K562 (cell line): ENCODE measurements around the gene REPS1. TPM values are rescaled to one million over a fixed set of nuclear protein-coding genes. Genes with fewer than 3 reads are reported as not detected.
"Not testable (repeated sequence)": the region's sequence is repeated elsewhere in the genome, so short reads cannot be mapped to it uniquely, and the experiment has no call there.

Experiments
- ATAC-seq: fragments of 200-7000 bp; cut with Tn5 transposase; 3 replicates; pipeline ENCODE4 v1.9.1; 2020; ENCODE audit warnings: moderate library complexity
- BruUV-seq: library from RNA; stranded (reverse); fragments of 400-500 nt; replicated peaks from 2 replicates; lab custom pipeline; 2021; lab: Mats Ljungman, UMichigan
- CTCF ChIA-PET: fragments of 300-600 bp; formaldehyde crosslinking; extraction: SDS; loops from one replicate; lab custom pipeline; 2021; ENCODE audit warnings: low intra/inter-chr PET ratio; lab: Yijun Ruan, JAX
- POLR2A ChIA-PET: fragments of 300-600, 350-650 bp; sonication (Branson Sonifier 250); formaldehyde crosslinking; extraction: SDS; loops from one replicate; lab custom pipeline; 2021; ENCODE audit warnings: antibody characterized with exemption, inconsistent platforms; lab: Yijun Ruan, JAX
- DNase-seq, 4 experiments: peaks; one replicate each; pipeline versions ENCODE4 v3.0.0 to v3.0.0-alpha.2; 2011 to 2018; ENCODE audit warnings: low spot score in 3 of 4, mixed read lengths in 3 of 4; ENCODE audit errors: extremely low read depth in 1 of 4
- FAIRE-seq: peaks from 2 replicates; lab custom pipeline; 2011; peaks lifted over from hg19 to GRCh38; lab: Jason Lieb, UNC
- H2AFZ ChIP-seq: 2 replicates; pipeline ENCODE4 v1.6.0; 2011; ENCODE audit warnings: low read depth, low read length, control low read depth, inconsistent platforms
- H3K27ac ChIP-seq: fragments of 200-600 bp; 3 replicates; pipeline ENCODE4 v1.8.0; 2011; ENCODE audit warnings: low read depth, mild to moderate bottlenecking, control low read depth, inconsistent platforms, low read length, moderate library complexity, mixed read lengths; ENCODE audit errors: extremely low read depth
- H3K27me3 ChIP-seq, 2 experiments: fragments of 300-600 bp in 1 of 2; 2 replicates in 1 of 2; 3 replicates in 1 of 2; pipeline versions ENCODE4 v1.6.0 to v1.8.0; 2011; ENCODE audit warnings: inconsistent platforms in 2 of 2, low read length in 2 of 2, mild to moderate bottlenecking in 1 of 2, mixed read lengths in 1 of 2, moderate library complexity in 1 of 2; ENCODE audit not compliant: control insufficient read depth in 2 of 2, insufficient read depth in 2 of 2
- H3K36me3 ChIP-seq: fragments of 300-600 bp; 3 replicates; pipeline ENCODE4 v1.8.0; 2011; ENCODE audit warnings: mild to moderate bottlenecking, low read length, inconsistent platforms; ENCODE audit not compliant: control insufficient read depth, insufficient read depth
- H3K4me1 ChIP-seq, 2 experiments: fragments of 200-600 bp in 1 of 2; replicated peaks in 1 of 2; 2 replicates in 1 of 2; 3 replicates in 1 of 2; pipeline versions ENCODE4 v1.5.1 to v1.8.0; 2011; ENCODE audit warnings: inconsistent platforms in 2 of 2, low read length in 2 of 2, mild to moderate bottlenecking in 1 of 2, mixed read lengths in 1 of 2, moderate library complexity in 1 of 2; ENCODE audit not compliant: control insufficient read depth in 2 of 2, insufficient read depth in 2 of 2
- H3K4me2 ChIP-seq: 2 replicates; pipeline ENCODE4 v1.6.1; 2011; ENCODE audit warnings: low read length, control low read depth, inconsistent platforms, mixed read lengths; ENCODE audit not compliant: insufficient read depth
- H3K4me3 ChIP-seq: fragments of 200-600 bp; sonication (generic), shearing (Covaris generic); 2 replicates; pipeline ENCODE4 v1.5.1; 2016; ENCODE audit warnings: control low read depth, inconsistent platforms
- H3K79me2 ChIP-seq: fragments of 200-600 bp; 3 replicates; pipeline ENCODE4 v1.8.0; 2011; ENCODE audit warnings: low read length, inconsistent platforms; ENCODE audit not compliant: control insufficient read depth, insufficient read depth
- H3K9ac ChIP-seq, 2 experiments: 2 replicates each; pipeline versions ENCODE4 v1.6.0 to v1.6.1; 2011; ENCODE audit warnings: low read depth in 2 of 2, low read length in 2 of 2, control low read depth in 1 of 2, inconsistent platforms in 1 of 2, mild to moderate bottlenecking in 1 of 2, mixed read lengths in 1 of 2; ENCODE audit not compliant: insufficient read depth in 1 of 2
- H3K9me1 ChIP-seq: one replicate; pipeline ENCODE4 v1.6.0; 2011; ENCODE audit warnings: inconsistent platforms, mild to moderate bottlenecking, low read length, moderate library complexity; ENCODE audit not compliant: control insufficient read depth, insufficient read depth
- H3K9me3 ChIP-seq: replicated peaks from 2 replicates; pipeline ENCODE4 v1.5.1; 2011; ENCODE audit warnings: low read depth, low read length, inconsistent platforms; ENCODE audit not compliant: control insufficient read depth, insufficient read depth
- H4K20me1 ChIP-seq: replicated peaks from 2 replicates; pipeline ENCODE4 v1.6.1; 2011; ENCODE audit warnings: low read length, inconsistent platforms, mixed read lengths; ENCODE audit not compliant: control insufficient read depth, insufficient read depth
- NCOA6 ChIP-seq: fragments of 450-650 bp; IDR thresholded peaks from 2 replicates; pipeline ENCODE4 v1.6.1; 2017; ENCODE audit warnings: mild to moderate bottlenecking
- ZNF766 ChIP-seq: fragments of 200-800 bp; sonication (Bioruptor generic); conservative IDR thresholded peaks from 2 replicates; pipeline ENCODE4 v1.6.1; 2016; ENCODE audit warnings: missing genetic modification characterization, missing compliant biosample characterization
- WGBS: fragments of 100-300 bp; shearing (Covaris generic); methylation state at CpG from one replicate; pipeline ENCODE4 v1.1.6; 2016; ENCODE audit warnings: low coverage, mixed read lengths; ENCODE audit not compliant: insufficient coverage; ENCODE audit errors: missing lambda C conversion rate; 5-methylcytosine and 5-hydroxymethylcytosine counted together
- in situ Hi-C: fragments of 300-500 bp; cut with MboI; formaldehyde crosslinking; loops from 4 replicates; pipeline ENCODE4 v1.15.0; 2018; ENCODE audit warnings: inconsistent platforms, mixed read lengths
- intact Hi-C: fragments of 100-400 bp; cut with micrococcal nuclease; formaldehyde crosslinking; loops from 2 replicates; pipeline ENCODE4 v1.14.2; 2022
- polyA plus RNA-seq, 8 experiments: library from polyadenylated mRNA; depleted of rRNA in 4 of 8; stranded (reverse) in 5 of 8; unstranded in 3 of 8; fragments of >200 nt; fragmentation: Nextera tagmentation in 2 of 8; fragmentation: Illumina TruSeq in 1 of 8; extraction: Ambion mirVana in 2 of 8; extraction: Trizol in 1 of 8; gene quantifications; 2 replicates each; pipeline versions ENCODE4 v1.2.1 to v1.2.3, GENCODE V29; 2011 to 2014; ENCODE audit warnings: inconsistent platforms in 1 of 8, missing spikeins in 1 of 8
- total RNA-seq, 7 experiments: library from RNA; depleted of rRNA in 6 of 7; stranded (reverse); fragments of >200 nt in 6 of 7; fragmentation: Illumina TruSeq in 2 of 7; extraction: Trizol in 2 of 7; gene quantifications; 2 replicates each; pipeline versions ENCODE4 v1.2.1 to v1.2.3, GENCODE V29; 2011 to 2021; ENCODE audit warnings: low replicate concordance in 1 of 7

Gene REPS1
- total and polyA plus RNA-seq, 9 of the 15 experiments (the other 6 are each of a cell fraction or from before 2014, with no cell fraction given), result 7.9 to 36.0 (median 27.8) TPM

DNA sequence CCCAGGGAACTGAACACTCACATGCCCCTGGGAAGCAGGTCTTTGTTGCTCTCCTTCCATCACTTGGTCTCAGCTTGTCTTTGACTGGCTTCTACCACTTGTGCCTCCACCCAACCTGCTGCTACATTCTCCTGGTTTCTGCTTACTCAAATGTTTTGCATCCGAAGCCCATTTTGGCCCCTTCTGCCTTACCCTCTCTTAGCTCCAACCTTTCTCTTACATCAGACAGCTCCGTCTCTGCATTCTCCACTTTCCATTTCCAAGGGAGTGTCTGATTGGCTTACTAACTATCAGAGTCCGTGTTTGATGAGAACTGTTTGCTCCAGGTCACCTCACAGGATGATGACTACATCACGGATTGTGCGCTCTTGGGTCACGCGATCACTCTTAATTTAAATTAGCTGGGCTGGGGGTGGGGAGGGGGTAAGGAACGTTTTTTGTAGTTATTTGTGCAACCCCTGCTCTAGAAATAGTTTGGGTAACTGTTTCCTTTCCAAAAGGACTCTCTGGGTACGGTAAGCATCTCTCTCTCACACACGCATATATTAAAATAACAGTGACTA lies 39.6 kb upstream of the REPS1 start:
- POLR2A ChIA-PET, result interaction anchor here (0.5 kb wide), 1 partner anchor 43 kb away, joined by 3 read pairs; no protein-coding TSS in a partner anchor
- in situ Hi-C loops (no loop called here), intact Hi-C loops (no loop called here)
- Histone ChIP-seq H3K27ac (no peak overlapping the region), H3K79me2 (no peaks in the 10 kb centered on the region), H3K4me3 (no peak overlapping the region), H4K20me1 (peaks cover 2% of the 10 kb centered on the region; the same call in 1 of the 2 replicates), H3K36me3 (no peaks in the 10 kb centered on the region), H3K9me1 (no peaks in the 10 kb centered on the region), H2AFZ (no peak overlapping the region), H3K9ac (no peak overlapping the region), H3K4me1 (peaks cover 0 to 11% of the 10 kb centered on the region in 2 experiments; a peak in 2 of 5 replicates), H3K9me3 (no peaks in the 10 kb centered on the region), H3K4me2 (no peak overlapping the region), H3K27me3 (peaks cover 34 to 47% of the 10 kb centered on the region in 2 experiments)
- FAIRE-seq (no peak), DNase-seq (no peak), ATAC-seq (0 out of 3 replicates have a peak, but pooled peaks have one; percentile 16)
- no peak for TF ChIP-seq ZNF766 (CRISPR knock-in tag)
- TF ChIP-seq NCOA6, result no peak
- CTCF ChIA-PET, result interaction anchor here (0.7 kb wide), 1 partner anchor 593 kb away, joined by 3 read pairs; no protein-coding TSS in a partner anchor
- no TSS peak for BruUV-seq
- WGBS, result 36% methylated on average over 10 of the region's 10 CpGs

GRCh38 chr6:139025416-139025815 lies 37.4 kb upstream of the REPS1 start:
- POLR2A ChIA-PET, H3K4me2 ChIP-seq, H3K36me3 ChIP-seq, ATAC-seq, H3K79me2 ChIP-seq, DNase-seq, intact Hi-C loops, H3K27ac ChIP-seq, BruUV-seq, H3K9ac ChIP-seq, CTCF ChIA-PET, H4K20me1 ChIP-seq, FAIRE-seq, H3K9me1 ChIP-seq, H2AFZ ChIP-seq, in situ Hi-C loops, H3K4me3 ChIP-seq, H3K9me3 ChIP-seq: not testable (repeated sequence)
- Histone ChIP-seq H3K27me3 (peaks cover 23 to 32% of the 10 kb centered on the region in 2 experiments), H3K4me1 (peaks cover 0 to 11% of the 10 kb centered on the region in 2 experiments; a peak in 2 of 5 replicates)
- WGBS, result 0% methylated on average over 1 of the region's 3 CpGs
